Neural progenitor cell (in vitro differentiated cells): Measurements from ENCODE around the gene DCST1. TPM values are rescaled to one million over a fixed set of nuclear protein-coding genes. Genes with fewer than 3 reads are reported as not detected.

Source experiments
- DNase-seq: peaks from one replicate; pipeline ENCODE4 v3.0.0-alpha.2; 2016; ENCODE audit warnings: low spot score
- H2AFZ ChIP-seq: fragments of 200-600 bp; sonication (generic); replicated peaks from 2 replicates; pipeline ENCODE4 v1.6.1; 2016; ENCODE audit warnings: antibody characterized with exemption
- H3F3A ChIP-seq: fragments of 200-600 bp; sonication (generic); 2 replicates; pipeline ENCODE4 v1.6.1; 2016; ENCODE audit warnings: antibody characterized with exemption, low read depth
- H3K27ac ChIP-seq: fragments of 200-600 bp; sonication (generic); 2 replicates; pipeline ENCODE4 v1.5.1; 2016; ENCODE audit warnings: mild to moderate bottlenecking
- H3K27me3 ChIP-seq: fragments of 200-600 bp; sonication (generic); 2 replicates; pipeline ENCODE4 v1.6.1; 2016; ENCODE audit warnings: mild to moderate bottlenecking, moderate library complexity
- H3K36me3 ChIP-seq: fragments of 200-600 bp; sonication (generic); 2 replicates; pipeline ENCODE4 v1.5.1; 2016
- H3K4me1 ChIP-seq: fragments of 200-600 bp; sonication (generic); 2 replicates; pipeline ENCODE4 v1.6.1; 2016; ENCODE audit warnings: mixed run types
- H3K4me2 ChIP-seq: fragments of 200-600 bp; sonication (generic); 2 replicates; pipeline ENCODE4 v1.6.1; 2016
- H3K4me3 ChIP-seq: fragments of 200-600 bp; sonication (generic); 2 replicates; pipeline ENCODE4 v1.5.1; 2016
- H3K79me2 ChIP-seq: fragments of 200-600 bp; sonication (generic); 2 replicates; pipeline ENCODE4 v1.6.1; 2016; ENCODE audit warnings: low read depth
- H3K9ac ChIP-seq: fragments of 200-600 bp; sonication (generic); 2 replicates; pipeline ENCODE4 v1.6.1; 2016
- H3K9me3 ChIP-seq: fragments of 200-600 bp; sonication (generic); 2 replicates; pipeline ENCODE4 v1.5.1; 2016; ENCODE audit warnings: low read depth
- H4K20me1 ChIP-seq: fragments of 200-600 bp; sonication (generic); 2 replicates; pipeline ENCODE4 v1.6.1; 2016; ENCODE audit warnings: low read depth
- H3K27ac Mint-ChIP-seq: 3 replicates; pipeline ENCODE4 v1.8.0; 2021; ENCODE audit warnings: mixed read lengths
- H3K27me3 Mint-ChIP-seq: 2 replicates; pipeline ENCODE4 v1.8.0; 2022; ENCODE audit warnings: low read depth, mild to moderate bottlenecking, inconsistent platforms, moderate library complexity, mixed read lengths; ENCODE audit not compliant: insufficient read depth
- H3K36me3 Mint-ChIP-seq: 3 replicates; pipeline ENCODE4 v1.8.0; 2021; ENCODE audit warnings: mixed read lengths
- H3K4me1 Mint-ChIP-seq: 3 replicates; pipeline ENCODE4 v1.8.0; 2021; ENCODE audit warnings: mixed read lengths
- H3K4me3 Mint-ChIP-seq: 3 replicates; pipeline ENCODE4 v1.8.0; 2021; ENCODE audit warnings: mild to moderate bottlenecking, moderate library complexity, mixed read lengths
- H3K9me3 Mint-ChIP-seq: 3 replicates; pipeline ENCODE4 v1.8.0; 2020; ENCODE audit warnings: mixed read lengths
- CTCF ChIP-seq: fragments of 200-600 bp; sonication (generic); IDR thresholded peaks from 2 replicates; pipeline ENCODE4 v1.5.1; 2017; ENCODE audit warnings: antibody characterized with exemption, mild to moderate bottlenecking
- EZH2 ChIP-seq: fragments of 200-600 bp; sonication (generic); IDR thresholded peaks from 2 replicates; pipeline ENCODE4 v1.6.1; 2017; ENCODE audit warnings: antibody characterized with exemption, mild to moderate bottlenecking, moderate library complexity
- EZH2phosphoT487 ChIP-seq: fragments of 200-600 bp; sonication (generic); IDR thresholded peaks from 2 replicates; pipeline ENCODE4 v1.6.1; 2017; ENCODE audit warnings: antibody characterized with exemption
- total RNA-seq: library from RNA; depleted of rRNA; stranded (reverse); fragments of >200 nt; gene quantifications from 2 replicates; pipeline ENCODE4 v1.2.3, GENCODE V29; 2015; ENCODE audit warnings: low replicate concordance

DCST1 gene
- total RNA-seq, 1 donor from 2014 or later, result not detected

GRCh38 chr1:155086856-155087535, 53.4 kb downstream of the DCST1 start:
- Mint-ChIP-seq H3K27me3 (peaks cover 33% of the 10 kb centered on the region), H3K27ac (peak overlapping the region; percentile 9), H3K9me3 (no peaks in the 10 kb centered on the region), H3K36me3 (no peaks in the 10 kb centered on the region), H3K4me3 (peak overlapping the region; percentile 25), H3K4me1 (peaks cover 32% of the 10 kb centered on the region)
- H3K4me1 ChIP-seq, result peaks cover 13% of the 10 kb centered on the region
- DNase-seq, result no peak
- no peak overlapping the region for H3K4me2 ChIP-seq
- no peaks in the 10 kb centered on the region for H3K79me2 ChIP-seq
- no peaks in the 10 kb centered on the region for H3K9me3 ChIP-seq
- H2AFZ ChIP-seq, result no peak overlapping the region
- H3K4me3 ChIP-seq, result no peak overlapping the region
- H3K36me3 ChIP-seq, result no peaks in the 10 kb centered on the region
- H4K20me1 ChIP-seq, result peaks cover 22% of the 10 kb centered on the region
- no peak for TF ChIP-seq EZH2phosphoT487
- TF ChIP-seq CTCF, result no peak
- TF ChIP-seq EZH2, result no peak
- peaks cover 18% of the 10 kb centered on the region for H3F3A ChIP-seq
- H3K9ac ChIP-seq, result no peak overlapping the region
- peaks cover 35% of the 10 kb centered on the region for H3K27me3 ChIP-seq
- no peak overlapping the region for H3K27ac ChIP-seq

- H3K27me3 Mint-ChIP-seq, result peaks cover 16% of the 10 kb centered on the region
- no peaks in the 10 kb centered on the region for H3K9me3 ChIP-seq
- no peaks in the 10 kb centered on the region for H3K36me3 ChIP-seq
- H2AFZ ChIP-seq, result peak overlapping the region; percentile 26
- H4K20me1 ChIP-seq, result peaks cover 6% of the 10 kb centered on the region
- H3K4me2 ChIP-seq, result peak overlapping the region; percentile 23
- H3K36me3 Mint-ChIP-seq, result no peaks in the 10 kb centered on the region
- TF ChIP-seq CTCF (peak; percentile 98), EZH2 (no peak), EZH2phosphoT487 (no peak)
- H3F3A ChIP-seq, result peaks cover 8% of the 10 kb centered on the region
- peaks cover 10% of the 10 kb centered on the region for H3K4me1 ChIP-seq
- no peak overlapping the region for H3K27ac Mint-ChIP-seq
- no peak overlapping the region for H3K27ac ChIP-seq
- peaks cover 31% of the 10 kb centered on the region for H3K4me1 Mint-ChIP-seq
- no peak overlapping the region for H3K4me3 ChIP-seq
- no peaks in the 10 kb centered on the region for H3K9me3 Mint-ChIP-seq
- DNase-seq, result peak; percentile 91
- H3K9ac ChIP-seq, result no peak overlapping the region
- peaks cover 26% of the 10 kb centered on the region for H3K27me3 ChIP-seq
- peak overlapping the region; percentile 22 for H3K4me3 Mint-ChIP-seq
- no peaks in the 10 kb centered on the region for H3K79me2 ChIP-seq
Measured at GRCh38 chr1:155091071-155092051, 57.7 kb downstream of the DCST1 start.

- Histone ChIP-seq H3F3A (peaks cover 8% of the 10 kb centered on the region), H3K27ac (no peak overlapping the region), H3K27me3 (peaks cover 23% of the 10 kb centered on the region), H4K20me1 (no peaks in the 10 kb centered on the region), H3K4me1 (peaks cover 10% of the 10 kb centered on the region), H3K36me3 (no peaks in the 10 kb centered on the region), H3K4me2 (no peak overlapping the region), H3K79me2 (no peaks in the 10 kb centered on the region), H2AFZ (no peak overlapping the region), H3K9me3 (no peaks in the 10 kb centered on the region), H3K4me3 (no peak overlapping the region), H3K9ac (no peak overlapping the region)
- Mint-ChIP-seq H3K9me3 (no peaks in the 10 kb centered on the region), H3K27ac (no peak overlapping the region), H3K4me1 (peaks cover 31% of the 10 kb centered on the region), H3K27me3 (peaks cover 15% of the 10 kb centered on the region), H3K36me3 (no peaks in the 10 kb centered on the region), H3K4me3 (no peak overlapping the region)
- DNase-seq, result no peak
- TF ChIP-seq CTCF (no peak), EZH2 (no peak), EZH2phosphoT487 (no peak)
Measured at GRCh38 chr1:155092131-155092530, 58.5 kb downstream of the DCST1 start.
